Adipocyte (in vitro differentiated cells): ENCODE data around the gene MINDY2.

Source experiments
- DNase-seq: peaks from one replicate; pipeline ENCODE4 v3.0.0-alpha.2; 2015; ENCODE audit warnings: low read depth
- H3K27me3 ChIP-seq: replicated peaks from 2 replicates; pipeline ENCODE4 v1.7.0; 2013; ENCODE audit warnings: mild to moderate bottlenecking, low read length, moderate library complexity; ENCODE audit not compliant: control insufficient read depth, insufficient read depth
- H3K36me3 ChIP-seq: 2 replicates; pipeline ENCODE4 v1.7.0; 2013; ENCODE audit warnings: low read length, mild to moderate bottlenecking, moderate library complexity; ENCODE audit not compliant: control insufficient read depth, insufficient read depth, severe bottlenecking
- H3K4me1 ChIP-seq: 2 replicates; pipeline ENCODE4 v1.7.0; 2013; ENCODE audit warnings: mild to moderate bottlenecking, low read length, moderate library complexity; ENCODE audit not compliant: control insufficient read depth, insufficient read depth
- H3K4me3 ChIP-seq: 2 replicates; pipeline ENCODE4 v1.7.0; 2013; ENCODE audit warnings: mild to moderate bottlenecking, low read length, moderate library complexity
- H3K9ac ChIP-seq: 2 replicates; pipeline ENCODE4 v1.7.0; 2013; ENCODE audit warnings: mild to moderate bottlenecking, low read length, moderate library complexity
- H3K9me3 ChIP-seq: 2 replicates; pipeline ENCODE4 v1.7.0; 2013; ENCODE audit warnings: mild to moderate bottlenecking, low read length, moderate library complexity; ENCODE audit not compliant: control insufficient read depth

MINDY2 gene

GRCh38 chr15:58900631-58901030, 129.5 kb downstream of the MINDY2 start:
- no peaks in the 10 kb centered on the region for H3K27me3 ChIP-seq
- no peak for DNase-seq
- H3K9me3 ChIP-seq = no peaks in the 10 kb centered on the region
- H3K4me3 ChIP-seq = no peak overlapping the region
- H3K4me1 ChIP-seq = no peaks in the 10 kb centered on the region
- H3K9ac ChIP-seq = no peak overlapping the region
- H3K36me3 ChIP-seq = peaks cover 85% of the 10 kb centered on the region

- Histone ChIP-seq H3K4me3 (no peak overlapping the region), H3K4me1 (no peaks in the 10 kb centered on the region), H3K36me3 (peaks cover 93% of the 10 kb centered on the region), H3K9me3 (no peaks in the 10 kb centered on the region), H3K9ac (no peak overlapping the region), H3K27me3 (no peaks in the 10 kb centered on the region)
- DNase-seq = no peak
These were observed 137.6 kb downstream of the MINDY2 start for GRCh38 chr15:58908550-58909309.

- Histone ChIP-seq H3K4me1 (peaks cover 6% of the 10 kb centered on the region), H3K9ac (no peak overlapping the region), H3K27me3 (no peaks in the 10 kb centered on the region), H3K4me3 (no peak overlapping the region), H3K36me3 (peaks cover 94% of the 10 kb centered on the region), H3K9me3 (no peaks in the 10 kb centered on the region)
- DNase-seq = peak; percentile 39
These were observed 138.5 kb downstream of the MINDY2 start for GRCh38 chr15:58909616-58910015.

- Histone ChIP-seq H3K4me1 (peaks cover 7% of the 10 kb centered on the region), H3K9ac (no peak overlapping the region), H3K9me3 (no peaks in the 10 kb centered on the region), H3K4me3 (no peak overlapping the region), H3K36me3 (peaks cover 94% of the 10 kb centered on the region), H3K27me3 (no peaks in the 10 kb centered on the region)
- no peak for DNase-seq
These were observed 139.4 kb downstream of the MINDY2 start for GRCh38 chr15:58910456-58910855.
